Head of caudate nucleus (tissue), 42 donors: Measurements from ENCODE around the gene ZXDC.
A peak's percentile ranks its signal among the peaks of the same experiment; 100 is the strongest.

Experiments
- DNase-seq, 42 donors: peaks; one replicate each; pipeline versions ENCODE4 v3.0.0 to v3.0.0-alpha.2; 2020 to 2021; ENCODE audit warnings: mixed read lengths in 7 of 42
- intact Hi-C: fragments of 100-400 bp; cut with DNase I; formaldehyde crosslinking; loops from one replicate; pipeline ENCODE4 v1.15.0; 2022

ZXDC gene, protein sequence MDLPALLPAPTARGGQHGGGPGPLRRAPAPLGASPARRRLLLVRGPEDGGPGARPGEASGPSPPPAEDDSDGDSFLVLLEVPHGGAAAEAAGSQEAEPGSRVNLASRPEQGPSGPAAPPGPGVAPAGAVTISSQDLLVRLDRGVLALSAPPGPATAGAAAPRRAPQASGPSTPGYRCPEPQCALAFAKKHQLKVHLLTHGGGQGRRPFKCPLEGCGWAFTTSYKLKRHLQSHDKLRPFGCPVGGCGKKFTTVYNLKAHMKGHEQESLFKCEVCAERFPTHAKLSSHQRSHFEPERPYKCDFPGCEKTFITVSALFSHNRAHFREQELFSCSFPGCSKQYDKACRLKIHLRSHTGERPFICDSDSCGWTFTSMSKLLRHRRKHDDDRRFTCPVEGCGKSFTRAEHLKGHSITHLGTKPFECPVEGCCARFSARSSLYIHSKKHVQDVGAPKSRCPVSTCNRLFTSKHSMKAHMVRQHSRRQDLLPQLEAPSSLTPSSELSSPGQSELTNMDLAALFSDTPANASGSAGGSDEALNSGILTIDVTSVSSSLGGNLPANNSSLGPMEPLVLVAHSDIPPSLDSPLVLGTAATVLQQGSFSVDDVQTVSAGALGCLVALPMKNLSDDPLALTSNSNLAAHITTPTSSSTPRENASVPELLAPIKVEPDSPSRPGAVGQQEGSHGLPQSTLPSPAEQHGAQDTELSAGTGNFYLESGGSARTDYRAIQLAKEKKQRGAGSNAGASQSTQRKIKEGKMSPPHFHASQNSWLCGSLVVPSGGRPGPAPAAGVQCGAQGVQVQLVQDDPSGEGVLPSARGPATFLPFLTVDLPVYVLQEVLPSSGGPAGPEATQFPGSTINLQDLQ

GRCh38 chr3:126475413-126476114 lies at the start of gene ZXDC:
ZXDC (minus strand) TSS chr3:126475891; CDS start chr3:126475865, 26 bp downstream.
- peak; percentile 75 to 98 (median 94) for DNase-seq
- intact Hi-C loops: loop anchor here (10.0 kb wide), 3 partner anchors 81 to 221 kb away; partner anchors contain the start of genes CFAP100 and KLF15

DNA sequence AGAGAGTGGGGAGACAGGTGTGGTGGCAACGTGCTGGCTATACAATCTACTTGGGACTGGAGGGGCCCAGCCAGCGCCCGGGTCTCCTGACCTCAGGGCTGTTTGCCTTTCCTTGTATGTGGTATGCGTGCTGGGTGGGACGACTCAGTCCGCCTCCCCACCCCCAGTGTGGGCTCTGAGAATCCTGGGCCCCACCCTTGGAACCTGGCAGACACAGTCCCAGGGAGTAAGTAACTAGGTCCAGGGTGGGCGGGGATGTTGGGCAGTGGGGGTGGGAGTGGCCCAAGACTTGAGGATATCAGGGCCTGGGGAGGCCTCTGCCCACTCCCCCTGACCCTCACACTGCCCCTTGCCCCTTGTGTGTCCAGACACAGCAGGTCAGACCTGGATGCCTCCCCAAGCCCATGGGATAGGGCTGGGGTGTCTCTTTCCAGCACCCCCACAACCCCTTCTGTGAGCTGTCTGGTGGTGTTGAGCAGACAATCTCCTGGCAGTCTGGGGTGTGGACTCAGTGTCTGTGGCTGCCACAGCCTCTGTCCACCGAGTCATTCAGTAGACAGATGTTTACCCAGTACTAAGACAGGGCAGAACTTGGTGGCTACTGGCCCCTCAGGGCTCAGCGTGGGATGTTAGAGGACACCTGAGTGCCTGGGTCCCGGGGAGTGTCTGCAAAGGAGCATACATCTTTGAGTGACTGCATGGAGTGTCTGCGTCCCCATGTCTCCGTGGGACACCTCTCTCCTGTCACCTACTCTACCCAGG lies 49.6 kb upstream of the ZXDC start:
- DNase-seq: peak in 1 of 42 donors; percentile 8
- intact Hi-C loops: no loop called here

- intact Hi-C loops: no loop called here
- peak in 7 of 42 donors; percentile 16 to 66 (median 32) for DNase-seq
Measured at GRCh38 chr3:126524429-126524988, 48.8 kb upstream of the ZXDC start.

DNA sequence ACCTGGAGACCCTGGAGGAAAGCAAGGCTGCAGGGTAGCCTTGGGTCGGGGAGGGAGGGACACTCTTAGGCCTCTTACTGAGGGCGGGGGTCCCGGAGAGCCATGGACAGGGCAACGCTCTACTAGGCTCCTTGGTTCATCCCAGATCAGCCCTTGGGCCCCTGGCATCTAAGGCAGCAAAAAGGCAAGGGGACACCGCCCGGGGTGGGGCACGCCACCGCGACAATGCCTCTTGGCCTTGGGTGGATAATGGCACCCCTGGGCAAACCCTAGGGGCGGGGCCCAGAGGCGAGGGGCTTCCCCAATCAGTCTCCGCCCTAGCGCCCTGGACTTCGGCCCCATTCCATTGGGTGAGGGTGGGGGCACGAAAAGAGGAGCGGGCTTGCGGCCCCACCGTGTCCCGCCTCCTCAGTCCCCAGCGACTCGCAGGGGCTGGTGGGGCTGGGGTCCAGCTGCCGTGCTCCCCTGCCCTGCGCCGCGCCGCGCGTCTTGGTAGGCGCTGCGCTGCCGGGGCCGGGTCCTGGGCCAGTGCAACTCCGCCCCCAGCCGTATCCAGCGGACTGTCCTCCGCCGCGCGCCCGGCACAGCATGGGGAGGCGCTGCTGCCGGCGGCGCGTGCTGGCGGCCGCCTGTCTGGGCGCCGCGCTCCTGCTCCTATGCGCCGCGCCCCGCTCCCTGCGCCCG lies 48.2 kb upstream of the ZXDC start, which contains the start of gene CHST13:
CHST13 (plus strand) TSS at position 411 of the 684 bp plus-strand sequence; CDS start at position 589, 178 bp downstream.
- intact Hi-C loops: no loop called here
- DNase-seq: peak in 6 of 42 donors; percentile 13 to 44 (median 21)

DNA sequence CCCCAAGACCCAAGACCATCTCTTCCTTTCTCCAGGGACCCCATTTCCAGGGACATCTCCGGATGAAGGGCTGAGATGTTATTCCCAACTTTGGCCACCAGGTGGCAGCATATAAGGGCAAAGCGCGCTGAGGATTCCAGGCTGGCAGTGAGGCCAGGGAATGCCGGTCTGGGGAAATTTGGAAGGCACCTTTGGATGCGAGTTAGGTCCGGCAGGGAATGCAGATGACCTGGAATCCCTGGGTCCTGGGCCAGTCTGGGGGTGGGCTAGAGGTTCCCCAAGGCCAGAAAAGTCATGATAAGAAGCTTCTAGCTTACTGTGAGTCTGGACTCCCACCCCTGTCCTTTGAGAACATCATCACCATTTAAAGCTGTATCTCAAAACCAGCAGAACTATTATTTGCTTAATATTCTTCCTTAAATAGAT lies 46.7 kb upstream of the ZXDC start:
- peak; percentile 39 to 89 (median 72) for DNase-seq
- intact Hi-C loops: no loop called here

- intact Hi-C loops: no loop called here
Measured at GRCh38 chr3:126521122-126521891, 45.6 kb upstream of the ZXDC start.

DNA sequence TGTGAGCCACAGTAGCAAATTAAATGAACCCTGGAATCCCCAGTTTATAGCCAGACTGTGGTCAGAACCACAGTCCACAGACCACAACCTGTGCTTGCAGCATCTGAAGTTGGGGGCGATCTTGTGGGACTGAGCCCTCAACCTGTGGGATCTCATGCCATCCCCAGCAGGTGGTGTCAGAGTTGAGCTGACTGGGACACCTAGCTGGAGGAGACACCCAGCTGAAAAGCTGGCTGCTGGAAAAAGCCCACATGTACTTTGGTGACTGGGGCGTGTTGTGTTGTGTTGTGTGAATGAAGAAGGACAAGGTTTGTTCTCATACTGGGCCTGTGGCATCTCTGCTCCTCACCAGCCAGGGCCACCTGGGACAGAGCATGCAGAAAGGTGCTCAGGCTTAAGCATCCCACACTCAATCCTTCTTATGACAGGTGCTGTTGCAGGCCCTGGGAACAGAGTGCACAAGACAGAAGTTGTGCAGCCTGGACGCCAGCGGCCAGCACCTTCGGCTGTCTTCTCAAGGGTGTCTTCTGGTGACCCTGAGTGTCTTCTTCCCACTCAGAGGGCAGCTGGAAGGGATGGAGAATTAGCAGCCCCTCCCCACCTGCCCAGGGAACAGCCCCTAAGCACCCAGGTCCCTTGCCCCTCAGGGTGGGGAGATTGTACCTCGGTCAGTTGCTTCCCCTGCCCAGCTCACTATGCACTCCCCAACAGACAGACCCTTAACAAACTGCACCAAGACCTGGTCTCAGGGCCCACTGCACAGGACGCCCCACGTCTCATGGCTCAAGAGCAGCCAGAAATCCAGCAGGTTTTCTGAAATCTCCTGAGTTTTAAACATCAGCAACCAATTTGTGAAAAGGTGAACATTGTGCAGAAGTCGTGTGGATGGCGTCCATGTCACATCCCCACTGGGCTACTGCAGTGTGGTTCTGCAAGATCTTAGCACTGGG lies 44.1 kb upstream of the ZXDC start:
- intact Hi-C loops: no loop called here
- peak in 2 of 42 donors; percentile 2 to 15 for DNase-seq

More at GRCh38 chr3:126521122-126521891, 45.6 kb upstream of the ZXDC start:
- peak in 5 of 42 donors; percentile 8 to 54 (median 16) for DNase-seq

DNA sequence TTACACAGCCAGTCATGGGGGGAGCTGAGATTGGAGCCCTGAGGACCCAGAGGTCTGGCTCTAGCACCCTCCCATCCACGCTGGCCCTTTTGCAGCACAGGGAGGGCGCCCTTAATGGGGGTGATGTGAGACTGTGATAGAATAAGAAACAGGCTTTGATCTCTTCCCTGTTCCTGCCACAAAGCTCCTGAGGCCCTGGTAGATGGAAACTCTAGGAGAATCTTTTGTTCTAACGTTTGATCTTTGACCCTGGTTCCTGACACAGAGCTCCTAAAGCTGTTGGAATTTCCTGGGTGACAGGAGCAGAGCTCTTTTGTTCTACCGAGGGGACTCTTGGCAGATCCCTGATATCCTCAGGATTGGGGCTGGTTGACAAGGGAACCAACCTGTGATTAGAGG lies 43.1 kb upstream of the ZXDC start:
- intact Hi-C loops: no loop called here
- no peak for DNase-seq

DNA sequence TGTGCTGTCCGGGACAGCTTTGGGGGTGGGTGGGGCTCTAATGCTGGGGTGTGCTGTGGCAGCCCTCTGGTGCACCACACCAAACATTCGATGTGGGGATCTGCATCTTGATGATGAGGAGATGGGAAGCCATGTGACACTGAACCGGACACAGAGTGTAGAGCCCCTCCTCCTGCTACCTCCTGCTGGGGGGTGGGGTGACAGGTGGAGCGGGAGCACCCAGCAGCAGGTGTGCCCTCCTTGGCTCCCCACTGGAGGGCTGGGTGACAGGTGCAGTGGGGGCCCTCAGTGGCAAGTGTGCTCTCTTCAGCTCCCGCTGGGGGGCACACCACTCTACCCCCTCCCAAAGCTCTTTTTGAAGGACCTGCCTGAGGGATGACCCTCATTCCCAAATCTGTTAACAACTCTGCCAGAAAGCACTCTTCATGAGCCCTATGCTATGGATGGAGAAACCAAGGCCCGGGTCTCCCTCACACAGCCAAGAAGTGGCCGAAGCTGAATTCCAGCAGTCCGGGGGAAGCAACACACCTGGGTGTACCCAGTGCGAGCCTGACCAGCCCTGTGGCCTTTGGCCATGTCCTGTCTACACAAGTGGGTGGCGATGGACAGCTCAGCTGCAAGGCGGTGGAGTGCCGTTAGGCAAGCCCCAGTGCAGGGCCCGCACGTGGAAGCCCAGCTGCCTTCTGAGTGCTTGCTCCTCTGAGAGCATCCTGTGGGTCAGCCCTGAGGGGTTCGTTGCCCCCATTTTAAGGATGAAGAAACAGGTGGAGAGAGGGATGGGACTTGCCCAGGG lies 42.5 kb upstream of the ZXDC start:
- DNase-seq: peak in 1 of 42 donors; percentile 16
- intact Hi-C loops: no loop called here

DNA sequence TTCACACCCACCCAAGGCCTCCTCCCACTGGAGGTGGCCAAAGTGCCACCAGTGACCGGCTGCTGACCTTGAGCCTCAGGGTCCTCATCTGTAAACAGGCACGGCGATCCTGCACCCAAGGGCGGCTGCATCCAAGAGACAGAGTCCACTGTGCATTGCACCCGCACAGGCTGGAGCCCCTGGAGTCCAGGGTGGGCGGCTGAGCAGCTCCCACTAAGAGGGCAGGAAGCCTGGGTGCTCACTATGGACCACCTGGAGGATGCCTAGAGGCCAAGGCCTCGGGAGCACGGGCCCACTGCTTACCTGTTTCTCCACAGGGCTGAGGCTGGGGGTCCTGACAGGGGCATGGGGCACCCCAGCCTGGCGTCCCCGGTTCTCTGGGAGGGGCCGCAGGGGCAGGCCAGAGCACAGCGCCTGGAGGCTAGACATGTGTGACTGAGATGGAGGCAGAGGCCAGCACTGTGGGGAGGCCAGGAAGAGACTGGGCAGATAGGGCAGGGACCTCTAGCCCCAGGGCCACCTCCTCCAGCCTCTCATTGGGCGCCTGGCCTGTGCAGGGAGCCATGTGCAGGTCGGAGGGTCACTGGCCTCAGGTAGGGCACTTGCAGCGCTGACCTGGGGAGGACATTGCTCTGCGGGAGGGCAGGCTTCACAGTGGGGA lies 41.7 kb upstream of the ZXDC start, which contains the start of gene UROC1:
UROC1 (minus strand) TSS at position 483 of the 661 bp plus-strand sequence; CDS start at position 429, 54 bp downstream.
- intact Hi-C loops: no loop called here
- DNase-seq: peak in 1 of 42 donors; percentile 3

GRCh38 chr3:126516936-126517290 lies 41.2 kb upstream of the ZXDC start:
- intact Hi-C loops: no loop called here
- no peak for DNase-seq

GRCh38 chr3:126516152-126516935 lies 40.7 kb upstream of the ZXDC start:
- intact Hi-C loops: no loop called here

GRCh38 chr3:126515066-126515706 lies 39.5 kb upstream of the ZXDC start:
- no peak for DNase-seq
- intact Hi-C loops: no loop called here

More at GRCh38 chr3:126516152-126516935, 40.7 kb upstream of the ZXDC start:
- DNase-seq: no peak
